ENCODE measurements around the gene MYDGF. TPM values are rescaled to one million over a fixed set of nuclear protein-coding genes. Genes with fewer than 3 reads are reported as not detected.
A peak's percentile ranks its signal among the peaks of the same experiment; 100 is the strongest.

The MYDGF gene
- total RNA-seq, 1 donor from 2014 or later = 85.2 TPM

DNA sequence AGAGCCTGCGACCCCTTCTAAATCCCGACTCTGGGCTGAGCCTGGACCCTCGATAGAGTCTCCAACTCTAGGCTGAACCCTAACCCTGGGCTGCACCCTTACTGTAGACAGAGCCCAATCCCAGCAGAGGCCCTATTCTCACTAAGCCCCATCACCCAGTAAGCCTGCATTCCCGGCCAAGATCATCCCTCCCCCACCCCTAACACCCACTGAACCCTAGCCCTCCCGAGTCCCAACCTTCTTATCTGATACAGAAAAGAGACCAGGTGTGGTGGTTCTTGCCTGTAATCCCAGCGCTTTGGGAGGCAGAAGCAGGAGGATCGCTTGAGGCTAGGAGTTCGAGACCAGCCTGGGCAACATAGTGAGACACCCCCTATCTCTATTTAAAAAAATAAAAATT, 33.4 kb downstream of the MYDGF start:
- no peak for DNase-seq
- H3K36me3 Mint-ChIP-seq (ENCODE audit: low read depth) = peaks cover 2% of the 10 kb centered on the region
- H3K4me1 Mint-ChIP-seq = peaks cover 35% of the 10 kb centered on the region
- no peaks in the 10 kb centered on the region for H3K9me3 Mint-ChIP-seq
- peak overlapping the region; percentile 56 for H3K4me3 Mint-ChIP-seq
- intact Hi-C loops (cut with micrococcal nuclease) = loop anchor here (1.0 to 5.0 kb wide), 3 partner anchors 60 to 164 kb away; partner anchors contain the start of genes HDGFL2 and SEMA6B
- no peaks in the 10 kb centered on the region for H3K27me3 Mint-ChIP-seq
- H3K27ac Mint-ChIP-seq = no peak overlapping the region

- Mint-ChIP-seq H3K9me3 (no peaks in the 10 kb centered on the region), H3K4me1 (peaks cover 35% of the 10 kb centered on the region), H3K4me3 (peak overlapping the region; percentile 68), H3K27ac (no peak overlapping the region), H3K27me3 (no peaks in the 10 kb centered on the region), H3K36me3 (ENCODE audit: low read depth) (peaks cover 2% of the 10 kb centered on the region)
- peak; percentile 95 for DNase-seq
- intact Hi-C loops (cut with micrococcal nuclease) = loop anchor here (1.0 to 5.0 kb wide), 3 partner anchors 60 to 164 kb away; partner anchors contain the start of genes HDGFL2 and SEMA6B
These were observed 33.9 kb downstream of the MYDGF start for GRCh38 chr19:4636151-4636717.

- intact Hi-C loops (cut with micrococcal nuclease) = loop anchor here (1.0 to 5.0 kb wide), 3 partner anchors 59 to 163 kb away; partner anchors contain the start of genes HDGFL2 and SEMA6B
- Mint-ChIP-seq H3K4me3 (peak overlapping the region; percentile 68), H3K9me3 (no peaks in the 10 kb centered on the region), H3K4me1 (peaks cover 35% of the 10 kb centered on the region), H3K36me3 (ENCODE audit: low read depth) (peaks cover 2% of the 10 kb centered on the region), H3K27ac (no peak overlapping the region), H3K27me3 (no peaks in the 10 kb centered on the region)
- DNase-seq = no peak
These were observed 34.4 kb downstream of the MYDGF start for GRCh38 chr19:4635754-4636116.

GRCh38 chr19:4633140-4633967, 36.8 kb downstream of the MYDGF start:
- no peaks in the 10 kb centered on the region for H3K9me3 Mint-ChIP-seq
- H3K27me3 Mint-ChIP-seq = no peaks in the 10 kb centered on the region
- peaks cover 20% of the 10 kb centered on the region for H3K4me1 Mint-ChIP-seq
- H3K27ac Mint-ChIP-seq = no peak overlapping the region
- no peaks in the 10 kb centered on the region for H3K36me3 Mint-ChIP-seq (ENCODE audit: low read depth)
- DNase-seq = peak; percentile 87
- no peak overlapping the region for H3K4me3 Mint-ChIP-seq
- intact Hi-C loops (cut with micrococcal nuclease) = no loop called here

GRCh38 chr19:4624733-4625362, 45.3 kb downstream of the MYDGF start:
- Mint-ChIP-seq H3K36me3 (ENCODE audit: low read depth) (no peaks in the 10 kb centered on the region), H3K9me3 (no peaks in the 10 kb centered on the region), H3K4me3 (no peak overlapping the region), H3K4me1 (peaks cover 2% of the 10 kb centered on the region), H3K27ac (no peak overlapping the region), H3K27me3 (no peaks in the 10 kb centered on the region)
- no peak for DNase-seq
- intact Hi-C loops (cut with micrococcal nuclease) = no loop called here

DNA sequence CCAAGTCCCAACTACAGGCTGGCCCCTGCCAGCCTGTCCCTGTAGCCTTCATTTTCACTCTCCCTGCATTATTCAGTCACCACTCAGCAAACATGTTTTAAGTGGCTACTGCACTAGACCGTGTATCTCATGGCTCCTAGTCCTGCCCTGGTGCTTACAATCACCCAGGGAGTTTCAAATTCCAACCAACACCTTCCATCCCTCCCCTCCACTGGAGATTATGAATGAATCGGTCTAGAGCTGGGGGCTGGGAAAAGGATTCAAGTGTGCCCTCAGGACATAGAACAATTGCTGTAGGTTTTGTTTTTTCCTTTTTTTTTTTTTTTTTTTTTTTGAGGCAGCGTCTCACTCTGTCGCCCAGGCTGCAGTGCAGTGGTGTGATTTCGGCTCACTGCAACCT, 45.8 kb downstream of the MYDGF start:
- DNase-seq = no peak
- intact Hi-C loops (cut with micrococcal nuclease) = no loop called here
- H3K4me1 Mint-ChIP-seq = peaks cover 2% of the 10 kb centered on the region
- no peaks in the 10 kb centered on the region for H3K36me3 Mint-ChIP-seq (ENCODE audit: low read depth)
- no peaks in the 10 kb centered on the region for H3K9me3 Mint-ChIP-seq
- H3K27me3 Mint-ChIP-seq = no peaks in the 10 kb centered on the region
- H3K27ac Mint-ChIP-seq = no peak overlapping the region
- H3K4me3 Mint-ChIP-seq = no peak overlapping the region

GRCh38 chr19:4622695-4623421, 47.3 kb downstream of the MYDGF start:
- DNase-seq = no peak
- H3K4me1 Mint-ChIP-seq = peaks cover 2% of the 10 kb centered on the region
- H3K27me3 Mint-ChIP-seq = no peaks in the 10 kb centered on the region
- H3K9me3 Mint-ChIP-seq = no peaks in the 10 kb centered on the region
- H3K27ac Mint-ChIP-seq = no peak overlapping the region
- intact Hi-C loops (cut with micrococcal nuclease) = no loop called here
- no peak overlapping the region for H3K4me3 Mint-ChIP-seq
- no peaks in the 10 kb centered on the region for H3K36me3 Mint-ChIP-seq (ENCODE audit: low read depth)

DNA sequence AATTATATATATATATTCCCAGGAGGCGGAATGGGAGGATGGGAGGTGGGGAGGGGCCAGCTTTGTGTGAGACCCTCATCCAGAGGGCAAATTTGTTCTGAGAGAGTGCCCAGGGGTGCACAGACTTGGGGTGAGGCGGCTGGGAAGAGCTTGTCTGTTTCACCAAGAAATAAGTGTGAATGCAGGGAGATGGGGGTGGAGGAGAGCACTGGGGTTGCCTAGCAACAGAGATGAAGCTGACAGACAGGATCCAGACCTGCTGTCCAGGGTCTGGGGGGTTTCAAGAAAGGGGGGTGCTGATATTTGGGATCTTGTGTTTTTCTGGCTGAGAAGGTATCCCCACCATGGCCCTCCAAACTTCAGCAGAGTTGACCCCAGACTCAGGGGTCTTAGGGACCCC, 49.5 kb downstream of the MYDGF start:
- no peaks in the 10 kb centered on the region for H3K9me3 Mint-ChIP-seq
- no peak overlapping the region for H3K27ac Mint-ChIP-seq

GRCh38 chr19:4619668-4620294, 50.4 kb downstream of the MYDGF start:
- Mint-ChIP-seq H3K9me3 (no peaks in the 10 kb centered on the region), H3K4me1 (peaks cover 2% of the 10 kb centered on the region), H3K4me3 (no peak overlapping the region), H3K27ac (no peak overlapping the region), H3K36me3 (ENCODE audit: low read depth) (no peaks in the 10 kb centered on the region), H3K27me3 (no peaks in the 10 kb centered on the region)
- intact Hi-C loops (cut with micrococcal nuclease) = no loop called here
- no peak for DNase-seq

More for the DNA sequence above, 49.5 kb downstream of the MYDGF start:
- intact Hi-C loops (cut with micrococcal nuclease) = no loop called here
- Mint-ChIP-seq H3K4me1 (peaks cover 2% of the 10 kb centered on the region), H3K27me3 (no peaks in the 10 kb centered on the region), H3K36me3 (ENCODE audit: low read depth) (no peaks in the 10 kb centered on the region), H3K4me3 (no peak overlapping the region)
- no peak for DNase-seq

GRCh38 chr19:4618019-4618418, 52.1 kb downstream of the MYDGF start:
- Mint-ChIP-seq H3K9me3 (no peaks in the 10 kb centered on the region), H3K27me3 (peaks cover 2% of the 10 kb centered on the region), H3K27ac (no peak overlapping the region), H3K36me3 (ENCODE audit: low read depth) (no peaks in the 10 kb centered on the region), H3K4me1 (no peaks in the 10 kb centered on the region), H3K4me3 (no peak overlapping the region)
- no peak for DNase-seq
- intact Hi-C loops (cut with micrococcal nuclease) = no loop called here

DNA sequence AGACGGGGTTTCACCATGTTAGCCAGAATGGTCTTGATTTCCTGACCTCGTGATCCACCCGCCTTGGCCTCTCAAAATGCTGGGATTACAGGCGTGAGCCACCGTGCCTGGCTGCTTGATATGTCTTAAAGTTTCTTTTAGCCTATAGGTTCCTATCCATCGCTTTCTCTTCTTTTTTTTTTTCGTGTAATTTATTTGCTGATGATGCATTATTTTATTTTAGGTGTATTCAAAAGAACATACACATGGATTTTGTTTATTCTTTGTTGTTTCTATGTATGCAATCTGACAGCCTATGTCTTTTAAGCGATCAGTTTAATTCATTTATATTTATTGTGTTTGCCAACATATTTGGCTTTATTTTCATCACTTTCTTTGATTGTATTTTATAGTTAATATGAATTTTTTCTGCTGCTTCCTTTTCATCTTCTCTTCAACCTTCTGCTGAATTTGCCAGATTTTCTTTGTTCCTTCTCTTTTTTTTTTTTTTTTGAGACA, 56.8 kb downstream of the MYDGF start:
- no peak for DNase-seq

GRCh38 chr19:4609878-4610511, 60.1 kb downstream of the MYDGF start:
- Mint-ChIP-seq H3K9me3 (no peaks in the 10 kb centered on the region), H3K27ac (no peak overlapping the region), H3K36me3 (ENCODE audit: low read depth) (no peaks in the 10 kb centered on the region), H3K4me1 (no peaks in the 10 kb centered on the region), H3K27me3 (peaks cover 16% of the 10 kb centered on the region), H3K4me3 (no peak overlapping the region)
- intact Hi-C loops (cut with micrococcal nuclease) = no loop called here
- no peak for DNase-seq

More for the DNA sequence above, 56.8 kb downstream of the MYDGF start:
- Mint-ChIP-seq H3K36me3 (ENCODE audit: low read depth) (no peaks in the 10 kb centered on the region), H3K4me1 (no peaks in the 10 kb centered on the region), H3K27me3 (peaks cover 14% of the 10 kb centered on the region), H3K4me3 (no peak overlapping the region), H3K27ac (no peak overlapping the region), H3K9me3 (no peaks in the 10 kb centered on the region)
- intact Hi-C loops (cut with micrococcal nuclease) = no loop called here

Data from activated CD4-positive, alpha-beta T cell treated with anti-CD3 and anti-CD28 coated beads, Interleukin-2, amount 10 ng/mL, durations not matched to agents 24 days and 14 days (primary cell).